Heart left ventricle (tissue), 16 donors: ENCODE results near the gene TMEM51. TPM values are rescaled to one million over a fixed set of nuclear protein-coding genes. Genes with fewer than 3 reads are reported as not detected.

Experiments used
- ATAC-seq, 4 donors: fragments of 200-7000 bp; cut with Tn5 transposase; one replicate each; pipeline ENCODE4 v1.9.1; 2020 to 2022; ENCODE audit warnings: moderate library complexity in 4 of 4, mild to moderate bottlenecking in 3 of 4, moderate number of reproducible peaks in 1 of 4
- DNase-seq, 5 donors: peaks; one replicate each; pipeline ENCODE4 v3.0.0-alpha.2; 2020
- H3K27ac ChIP-seq, 12 donors: fragments of 200-600 bp; sonication (generic) in 4 of 12; one replicate each; pipeline versions ENCODE4 v1.5.0 to v1.8.0; 2016 to 2022; ENCODE audit warnings: mild to moderate bottlenecking in 2 of 12
- H3K27me3 ChIP-seq, 9 donors: fragments of 200-600 bp; sonication (generic) in 2 of 9; one replicate each; pipeline versions ENCODE4 v1.5.1 to v1.8.0; 2016 to 2022; ENCODE audit warnings: mild to moderate bottlenecking in 3 of 9
- H3K36me3 ChIP-seq, 9 donors: fragments of 200-600 bp; sonication (generic) in 2 of 9; one replicate each; pipeline versions ENCODE4 v1.5.0 to v1.8.0; 2018 to 2022; ENCODE audit warnings: mild to moderate bottlenecking in 2 of 9
- H3K4me1 ChIP-seq, 12 donors: fragments of 200-600 bp; sonication (generic) in 4 of 12; one replicate each; pipeline versions ENCODE4 v1.5.0 to v1.8.0; 2016 to 2022; ENCODE audit warnings: mild to moderate bottlenecking in 3 of 12
- H3K4me3 ChIP-seq, 12 donors: fragments of 200-600 bp; sonication (generic) in 4 of 12; one replicate each; pipeline versions ENCODE4 v1.5.0 to v1.8.0; 2017 to 2022; ENCODE audit warnings: mild to moderate bottlenecking in 9 of 12, moderate library complexity in 4 of 12
- H3K9me3 ChIP-seq, 12 donors: fragments of 200-600 bp; sonication (generic) in 4 of 12; one replicate each; pipeline versions ENCODE4 v1.5.0 to v1.8.0; 2016 to 2022; ENCODE audit warnings: mild to moderate bottlenecking in 1 of 12
- CTCF ChIP-seq, 12 donors: fragments of 200-600 bp; sonication (generic) in 4 of 12; IDR thresholded peaks; one replicate each; pipeline versions ENCODE4 v1.5.0 to v1.8.0; 2018 to 2022; ENCODE audit warnings: antibody characterized with exemption in 12 of 12, mild to moderate bottlenecking in 5 of 12
- POLR2A ChIP-seq, 2 donors: fragments of 450-650 bp; IDR thresholded peaks; one replicate each; pipeline ENCODE4 v1.6.1; 2017; ENCODE audit warnings: antibody characterized with exemption in 2 of 2, mild to moderate bottlenecking in 2 of 2, moderate library complexity in 2 of 2
- WGBS, 4 donors: extraction: QIAGEN DNeasy Blood & Tissue Kit in 2 of 4; methylation state at CpG; one replicate each; pipeline versions ENCODE4 v1.1.5 to v1.1.7; 2013 to 2018; 5-methylcytosine and 5-hydroxymethylcytosine counted together
- intact Hi-C, 10 donors: fragments of 100-400 bp; cut with DNase I; formaldehyde crosslinking; loops; one replicate each; pipeline versions ENCODE4 v1.11.1 to v1.14.2; 2022
- polyA plus RNA-seq, 2 donors: library from polyadenylated mRNA; stranded (reverse); fragments of 200-250 nt; gene quantifications; one replicate each; pipeline ENCODE4 v1.2.3, GENCODE V29; 2013
- total RNA-seq, 9 donors: library from RNA; depleted of rRNA in 2 of 9; stranded (reverse); fragments of >200 nt in 2 of 9; fragmentation: NEBNext Ultra II Directional in 3 of 9; extraction: Animal tissue kit (Norgen Biotek cat#: 25700) in 3 of 9; gene quantifications; one replicate each; pipeline versions ENCODE4 v1.1.0 to v1.2.4, GENCODE V29; 2016 to 2023
- donor health status: ischemic (EF 13 %, LVEDD 7.1; RV severe dilation, severe dysfunction).
- donor health status: healthy with polysubstance abuse.
- donor health status: DM: no; HTN: yes; CAD: no.
- donor health status: DM: no; HTN: no; CAD: no.
- donor health status: ischemic (EF 25% LVEDD 6.9; RV normal size, moderate dysfunction).
- donor health status: ischemic (EF 25% LVEDD 5.7; RV mildly dilated, moderate dysfunction).
- donor health status: healthy.
- donor health status: DM: yes; HTN: yes; CAD: no.
- donor health status: ischemic (EF 35%, LVEDD 5.7; RV mildly dilated, moderate dysfunction).
- donor health status: nonischemic (EF 11% LVEDD 7.7; RV severe dilation, severe dysfunction).
- donor health status: DM: yes; HTN: yes; CAD: no.
- donor health status: PGD.
- donor health status: ischemic (EF 29% LVEDD 5.4; RV normal size, mild dysfunction).
- donor health status: nonischemic (EF 23%, LVEDD 6.1; RV moderate dilation, normal function).

Gene TMEM51
- total and polyA plus RNA-seq, 11 donors, result 2.0 to 9.5 (median 3.8) TPM

GRCh38 chr1:15117671-15118325 lies 35.7 kb upstream of the TMEM51 start:
- 70 to 94% (median 83%) methylated on average over 8 of the region's 8 CpGs for WGBS, 4 donors
- intact Hi-C loops, result no loop called here
- Histone ChIP-seq H3K27me3 (no peaks in the 10 kb centered on the region), H3K4me1 (no peaks in the 10 kb centered on the region), H3K9me3 (no peaks in the 10 kb centered on the region), H3K36me3 (no peaks in the 10 kb centered on the region), H3K4me3 (no peak overlapping the region), H3K27ac (no peak overlapping the region)
- no peak for ATAC-seq
- TF ChIP-seq CTCF (IDR thresholded peaks at IDR 0.05) (no peak), POLR2A (IDR thresholded peaks at IDR 0.05) (no peak)
- DNase-seq, result no peak

DNA sequence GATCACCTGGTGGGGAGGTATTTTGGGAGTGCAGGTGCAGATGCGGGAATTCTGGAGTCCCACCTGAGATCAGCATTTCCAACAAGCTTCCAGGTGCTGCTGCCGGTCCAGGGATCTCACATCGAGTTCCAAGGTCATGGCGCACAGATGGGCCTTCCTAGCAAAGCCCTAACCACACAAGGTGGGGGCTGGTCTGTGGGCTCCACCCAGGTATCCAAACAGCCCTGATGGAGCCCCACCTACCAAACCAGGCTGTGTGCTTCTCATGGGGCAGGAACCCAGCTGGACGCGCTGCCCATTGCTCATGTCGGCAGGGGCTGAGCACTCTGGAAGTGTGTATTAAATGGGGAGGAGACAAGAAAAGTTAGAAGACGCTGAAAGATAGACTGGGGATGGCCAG lies 35.0 kb upstream of the TMEM51 start:
- intact Hi-C loops, result no loop called here

GRCh38 chr1:15120251-15120945 lies 33.1 kb upstream of the TMEM51 start:
- Histone ChIP-seq H3K9me3 (no peaks in the 10 kb centered on the region), H3K27ac (no peak overlapping the region), H3K4me1 (peaks cover 0 to 5% (median 0%) of the 10 kb centered on the region in 12 donors), H3K27me3 (no peaks in the 10 kb centered on the region), H3K4me3 (no peak overlapping the region), H3K36me3 (no peaks in the 10 kb centered on the region)
- WGBS, 4 donors, result 78 to 84% (median 79%) methylated on average over 12 to 13 of the region's 13 CpGs
- no peak for DNase-seq
- no peak for TF ChIP-seq POLR2A (IDR thresholded peaks at IDR 0.05)
- TF ChIP-seq CTCF (IDR thresholded peaks at IDR 0.05), result no peak
- no peak for ATAC-seq
- intact Hi-C loops, result loop anchor here in 2 of 10 donors (10.0 kb wide), 1 partner anchor 314 kb away; the partner anchor contains the start of gene CTRC (in 2 of the 2)

More for the DNA sequence above, 35.0 kb upstream of the TMEM51 start:
- no peaks in the 10 kb centered on the region for H3K9me3 ChIP-seq
- H3K27me3 ChIP-seq, result no peaks in the 10 kb centered on the region
- TF ChIP-seq POLR2A (IDR thresholded peaks at IDR 0.05), result no peak
- no peak for TF ChIP-seq CTCF (IDR thresholded peaks at IDR 0.05)
- no peak for DNase-seq
- no peak for ATAC-seq
- H3K4me3 ChIP-seq, result no peak overlapping the region
- H3K4me1 ChIP-seq, result no peaks in the 10 kb centered on the region
- no peak overlapping the region for H3K27ac ChIP-seq
- 89 to 95% (median 92%) methylated on average over 6 to 8 of the region's 8 CpGs for WGBS, 4 donors
- no peaks in the 10 kb centered on the region for H3K36me3 ChIP-seq

GRCh38 chr1:15122331-15122730 lies 31.2 kb upstream of the TMEM51 start:
- no peak for ATAC-seq
- Histone ChIP-seq H3K36me3 (no peaks in the 10 kb centered on the region), H3K27me3 (no peaks in the 10 kb centered on the region), H3K4me3 (no peak overlapping the region), H3K27ac (no peak overlapping the region), H3K4me1 (peaks cover 0 to 5% (median 0%) of the 10 kb centered on the region in 12 donors), H3K9me3 (no peaks in the 10 kb centered on the region)
- no peak for DNase-seq
- TF ChIP-seq CTCF (IDR thresholded peaks at IDR 0.05) (no peak), POLR2A (IDR thresholded peaks at IDR 0.05) (no peak)
- 85% methylated on average over 7 of the region's 7 CpGs for WGBS, 4 donors
- intact Hi-C loops, result loop anchor here in 2 of 10 donors (10.0 kb wide), 1 partner anchor 312 kb away; the partner anchor contains the start of gene CTRC (in 2 of the 2)
